NCI-H446 (cell line): Measurements from ENCODE around the gene FCN1.

Source experiments
- DNase-seq, 2 experiments: peaks; one replicate each; lab custom pipeline; 2025; lab: John Stamatoyannopoulos, UW

The FCN1 gene

GRCh38 chr9:134913713-134914500 is 3.8 kb downstream of the FCN1 start:
- DNase-seq: no peak

- DNase-seq: no peak
Measured at GRCh38 chr9:134913041-134913712, 4.5 kb downstream of the FCN1 start.

GRCh38 chr9:134912126-134912840 is 5.4 kb downstream of the FCN1 start:
- no peak for DNase-seq

GRCh38 chr9:134909511-134910481 is 7.9 kb downstream of the FCN1 start:
- DNase-seq: no peak

GRCh38 chr9:134908524-134909309 is 9.0 kb downstream of the FCN1 start:
- DNase-seq: no peak

GRCh38 chr9:134902936-134903335 is 14.8 kb downstream of the FCN1 start:
- DNase-seq: no peak

GRCh38 chr9:134899818-134900217 is 17.9 kb downstream of the FCN1 start:
- DNase-seq: no peak

GRCh38 chr9:134899168-134899567 is 18.5 kb downstream of the FCN1 start:
- no peak for DNase-seq

GRCh38 chr9:134898319-134898718 is 19.4 kb downstream of the FCN1 start:
- DNase-seq: no peak

- no peak for DNase-seq
Measured at GRCh38 chr9:134897584-134898170, 20.0 kb downstream of the FCN1 start.

GRCh38 chr9:134896834-134897583 is 20.7 kb downstream of the FCN1 start:
- no peak for DNase-seq

- peak; percentile 95 to 98 for DNase-seq
Measured at GRCh38 chr9:134895908-134896833, 21.5 kb downstream of the FCN1 start.

GRCh38 chr9:134895567-134895907 is 22.2 kb downstream of the FCN1 start:
- DNase-seq: peak in 1 of 2 experiments; percentile 50

GRCh38 chr9:134895097-134895496 is 22.6 kb downstream of the FCN1 start:
- peak; percentile 20 to 68 for DNase-seq

- no peak for DNase-seq
Measured at GRCh38 chr9:134894136-134894860, 23.4 kb downstream of the FCN1 start.

GRCh38 chr9:134892820-134893420 is 24.8 kb downstream of the FCN1 start:
- DNase-seq: no peak

GRCh38 chr9:134892221-134892620 is 25.5 kb downstream of the FCN1 start:
- no peak for DNase-seq

- DNase-seq: no peak
Measured at GRCh38 chr9:134891713-134892112, 26.0 kb downstream of the FCN1 start.
